ENCODE measurements around the gene PGC.

Gene PGC

DNA sequence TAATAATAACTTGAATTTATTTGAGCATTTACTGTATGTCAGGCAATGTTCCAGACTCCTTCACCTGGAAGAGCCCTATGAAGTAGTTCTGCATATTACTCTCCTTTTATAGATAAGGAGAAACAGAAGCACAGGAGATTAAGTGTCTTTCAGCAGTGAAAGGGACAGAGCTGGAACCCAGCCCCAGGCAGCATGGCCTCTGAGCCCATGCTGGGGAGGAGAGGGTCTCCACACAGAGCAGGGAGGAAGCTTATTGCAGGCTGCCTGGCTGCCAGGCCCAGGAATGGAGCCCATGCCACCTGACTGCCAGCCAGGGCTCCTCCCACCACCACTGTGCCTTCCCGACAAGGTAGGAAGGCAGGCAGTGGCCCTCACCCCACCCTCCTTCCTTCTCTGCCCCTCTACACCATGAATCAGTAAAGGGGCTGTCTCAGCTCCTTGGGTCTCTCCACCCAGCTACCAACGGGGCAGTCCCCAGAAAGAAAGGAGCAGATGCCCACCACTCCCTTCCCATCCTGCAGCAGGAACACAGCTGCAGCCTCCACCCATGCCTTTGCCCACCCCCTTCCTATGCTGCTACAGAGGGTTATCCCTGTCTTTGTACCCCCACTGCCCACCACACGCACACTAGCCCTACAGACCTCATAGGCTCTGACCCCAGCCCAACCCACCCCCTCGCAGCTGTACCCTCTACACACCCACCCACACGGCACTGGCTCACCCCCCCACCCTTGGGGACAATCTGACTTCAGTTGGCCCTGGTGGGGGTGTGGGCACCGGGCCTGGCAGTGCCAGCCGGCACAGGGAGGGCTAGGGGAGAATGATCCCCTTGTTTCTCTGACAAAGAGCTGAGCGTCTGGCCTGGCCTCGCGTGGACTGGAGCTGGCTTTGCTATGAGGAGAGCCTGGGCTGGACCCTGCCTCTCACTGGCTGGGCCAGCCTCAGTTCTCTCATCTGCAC is 53.6 kb downstream of the PGC start:
- no peak for DNase-seq

DNA sequence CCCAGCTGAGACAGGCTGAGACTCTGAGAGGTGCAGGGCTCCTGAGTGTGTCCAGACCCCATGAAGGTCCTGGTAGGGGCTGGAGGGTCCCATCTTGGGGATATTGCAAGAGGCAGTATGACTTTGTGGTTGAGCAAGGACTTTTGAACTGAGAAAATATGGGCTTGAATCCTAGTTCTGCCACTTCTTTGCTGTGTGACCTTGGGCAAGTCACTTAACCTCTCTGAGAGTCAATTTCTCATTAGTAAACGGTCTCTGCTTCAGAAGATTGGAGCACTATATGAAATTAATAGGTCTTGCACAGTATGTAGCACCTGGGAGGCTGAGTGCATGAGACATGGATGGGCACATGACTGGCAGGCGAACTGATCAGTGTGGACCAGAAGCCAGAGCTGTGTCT is 54.5 kb downstream of the PGC start:
- DNase-seq: no peak

GRCh38 chr6:41692080-41692675 is 55.0 kb downstream of the PGC start:
- DNase-seq: no peak

- no peak for DNase-seq
Observed at GRCh38 chr6:41691426-41692079, 55.6 kb downstream of the PGC start.

- DNase-seq: no peak
Observed at GRCh38 chr6:41690541-41691330, 56.5 kb downstream of the PGC start.

DNA sequence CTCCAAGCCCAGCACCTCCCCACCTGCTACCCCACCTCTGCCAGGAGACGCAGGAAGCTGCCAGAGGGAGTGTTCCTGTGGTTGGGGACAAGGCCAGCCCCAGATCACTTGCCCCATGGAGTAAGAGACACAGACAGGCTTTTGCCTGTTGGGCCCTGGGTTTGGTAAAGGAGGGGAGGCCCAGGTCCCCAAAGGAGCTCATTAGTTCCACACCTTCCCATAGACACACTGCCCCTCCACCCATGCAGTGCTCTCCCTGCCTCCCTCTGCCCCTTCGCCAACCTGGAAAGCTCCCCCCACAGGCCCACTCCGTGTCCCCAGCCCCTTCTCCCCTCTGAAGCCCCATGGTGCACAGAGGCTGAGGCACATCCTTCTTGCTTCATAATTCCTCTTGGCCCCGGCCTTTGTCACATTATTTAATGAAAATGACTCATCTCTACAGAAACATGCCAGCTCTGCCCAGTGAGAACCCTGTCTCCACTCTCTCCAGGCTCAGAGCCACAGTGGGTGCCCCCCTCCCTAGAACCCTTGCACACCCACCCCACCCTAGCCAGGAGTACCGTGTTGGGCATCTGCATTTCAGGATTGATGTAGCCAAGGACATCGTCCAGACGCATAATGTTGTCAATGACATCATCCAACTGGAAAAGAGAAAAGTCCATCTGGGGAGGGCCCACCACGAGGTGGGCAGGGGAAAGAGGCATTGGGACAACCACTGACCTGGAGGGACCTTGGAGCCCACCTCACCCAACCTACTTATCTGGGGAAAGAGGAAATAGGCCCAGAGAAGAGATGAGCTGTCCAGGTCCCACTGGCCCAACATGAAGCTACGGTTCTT is 57.8 kb downstream of the PGC start:
- no peak for DNase-seq

DNA sequence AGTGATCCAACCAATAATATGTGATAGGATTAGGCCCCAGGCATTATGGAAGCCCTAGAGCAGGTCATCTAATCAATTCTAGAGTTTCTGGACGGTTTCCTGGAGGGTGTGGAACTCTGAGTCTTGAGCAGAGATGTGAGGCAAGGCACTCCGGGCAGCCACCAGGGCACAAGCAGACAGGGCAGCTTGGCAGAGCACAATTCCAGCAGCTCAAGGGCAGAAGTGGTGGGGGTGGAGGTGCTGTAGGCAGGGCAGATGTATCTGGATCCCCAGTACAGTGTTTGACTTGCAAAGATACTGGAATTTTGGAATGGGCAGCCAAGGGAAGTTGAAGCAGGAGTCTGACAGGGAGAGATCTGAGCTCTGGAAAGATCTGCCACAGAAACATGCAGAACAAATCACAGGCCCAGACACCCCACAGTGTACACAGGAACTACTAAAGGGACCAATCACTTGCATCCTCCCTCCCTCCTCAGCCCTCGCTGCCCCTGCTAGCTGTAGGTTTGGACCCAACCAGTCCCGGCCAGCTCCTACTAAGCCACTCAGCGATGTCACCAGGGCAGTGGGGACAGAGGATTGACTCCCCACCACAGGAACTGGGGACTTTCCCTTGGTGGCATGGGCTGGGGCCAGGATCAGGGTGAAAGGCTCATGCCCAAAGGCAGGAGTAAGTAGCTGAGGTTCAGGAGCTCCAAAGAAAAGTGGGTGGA is 58.8 kb downstream of the PGC start:
- DNase-seq: no peak

DNA sequence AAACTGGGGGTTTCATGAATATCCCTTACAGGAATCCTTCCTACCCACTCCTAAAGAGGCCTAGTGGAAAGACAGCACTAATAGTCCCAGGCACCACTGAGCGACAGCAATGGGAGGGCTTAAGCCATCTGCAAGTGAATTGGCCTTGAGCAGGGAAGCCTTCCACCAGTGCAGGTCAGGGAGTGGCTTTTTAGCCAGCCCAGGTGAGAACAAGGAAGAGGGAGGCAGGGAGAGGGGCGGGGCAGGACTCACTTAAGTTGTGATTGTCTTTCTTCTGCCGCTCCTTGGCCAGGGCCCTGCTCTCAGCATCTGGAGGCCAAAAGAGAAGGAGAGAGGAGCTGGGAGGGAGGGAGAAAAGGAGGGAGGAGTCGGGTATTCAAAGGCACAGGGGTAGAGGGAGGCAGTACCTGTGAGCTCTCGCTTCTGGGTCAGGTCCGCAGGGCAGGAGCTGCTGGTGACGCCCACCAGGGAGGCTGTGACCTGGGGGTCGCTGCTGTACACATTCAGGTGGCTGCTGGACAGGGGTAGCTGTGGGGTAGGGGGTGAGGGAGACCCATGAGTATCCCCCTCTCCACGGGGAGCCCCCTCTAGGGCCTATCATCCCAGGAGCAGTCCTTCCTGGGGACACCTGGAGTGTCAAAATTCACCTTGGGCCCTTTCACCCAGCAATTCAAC is 59.6 kb downstream of the PGC start:
- no peak for DNase-seq

All from T1000 (cell line).